ENCODE measurements around the gene TMEM270. TPM values are rescaled to one million over a fixed set of nuclear protein-coding genes. Genes with fewer than 3 reads are reported as not detected.

The TMEM270 gene
- total and polyA plus RNA-seq, 10 of the 15 experiments (the other 5 are each of a cell fraction or from before 2014, with no cell fraction given) = not detected

GRCh38 chr7:73893342-73894101, 32.6 kb downstream of the TMEM270 start:
- no peaks in the 10 kb centered on the region for H3K36me3 ChIP-seq (ENCODE audit: control insufficient read depth in 2 of 2, insufficient read depth in 2 of 2, low read length in 1 of 2)
- FAIRE-seq = no peak
- H3K9ac ChIP-seq (ENCODE audit: control insufficient read depth, insufficient read depth, low read length) = no peak overlapping the region
- H3K9me3 ChIP-seq (replicated peaks; ENCODE audit: control insufficient read depth, insufficient read depth, low read length) = no peaks in the 10 kb centered on the region; the same call in 2 of the 3 replicates
- no peaks in the 10 kb centered on the region for H3K4me1 ChIP-seq (ENCODE audit: control insufficient read depth, insufficient read depth, low read length)
- ChIA-PET SMC1A (ENCODE audit: uncharacterized antibody, unreplicated experiment) (no interaction called here), CTCF (interaction anchor here (0.6 kb wide), 1 partner anchor 43 kb away, joined by 3 read pairs; no protein-coding TSS in a partner anchor), RAD21 (ENCODE audit: unreplicated experiment) (no interaction called here), POLR2A (no interaction called here)
- no peaks in the 10 kb centered on the region for H4K20me1 ChIP-seq (ENCODE audit: control insufficient read depth, insufficient read depth)
- in situ Hi-C loops (cut with MboI) (no loop called here), intact Hi-C loops (cut with micrococcal nuclease; ENCODE audit: unreplicated experiment) (no loop called here)
- DNase-seq (ENCODE audit: low read depth, low spot score) = no peak
- no peak overlapping the region for H3K27ac ChIP-seq (ENCODE audit: control insufficient read depth, insufficient read depth)
- no peak for TF ChIP-seq POLR2AphosphoS2 (IDR thresholded peaks at IDR 0.05; ENCODE audit: low read depth, low read length)
- TF ChIP-seq ASH2L (IDR thresholded peaks at IDR 0.05; ENCODE audit: borderline replicate concordance, low read depth) = no peak
- no peak for TF ChIP-seq KAT2A (conservative IDR thresholded peaks at IDR 0.05; ENCODE audit: control insufficient read depth, low read depth, low read length)
- no peak for TF ChIP-seq MAX (IDR thresholded peaks at IDR 0.05; ENCODE audit: low read depth, low read length)
- no peak for TF ChIP-seq SIX5 (IDR thresholded peaks at IDR 0.05; ENCODE audit: low read depth, low read length, severe bottlenecking)
- TF ChIP-seq BRCA1 (IDR thresholded peaks at IDR 0.05; ENCODE audit: low read depth, low read length) = no peak
- no peak for TF ChIP-seq SREBF1 (IDR thresholded peaks at IDR 0.05; ENCODE audit: low read length)
- no peak for TF ChIP-seq FOS (IDR thresholded peaks at IDR 0.05; ENCODE audit: borderline replicate concordance, extremely low read depth, insufficient read length)
- TF ChIP-seq TCF7 (IDR thresholded peaks at IDR 0.05; ENCODE audit: borderline replicate concordance) = no peak
- no peak for TF ChIP-seq ZSCAN29 (IDR thresholded peaks at IDR 0.05)
- no peak for TF ChIP-seq CEBPB (IDR thresholded peaks at IDR 0.05; ENCODE audit: borderline replicate concordance in 1 of 2, low read depth in 2 of 2, low read length in 2 of 2)
- no peak for TF ChIP-seq SMAD5 (IDR thresholded peaks at IDR 0.05; ENCODE audit: low read depth)
- TF ChIP-seq IRF5 (IDR thresholded peaks at IDR 0.05; ENCODE audit: borderline replicate concordance) = no peak
- no peak for TF ChIP-seq TAF1 (IDR thresholded peaks at IDR 0.05; ENCODE audit: borderline replicate concordance, low read depth, low read length)
- TF ChIP-seq ZZZ3 (IDR thresholded peaks at IDR 0.05; ENCODE audit: control insufficient read depth, insufficient read length, low read depth) = no peak
- no peak for TF ChIP-seq KDM1A (IDR thresholded peaks at IDR 0.05; ENCODE audit: borderline replicate concordance)
- no peak for TF ChIP-seq HDGF (IDR thresholded peaks at IDR 0.05)
- no peak for TF ChIP-seq EED (IDR thresholded peaks at IDR 0.05; ENCODE audit: low read depth)
- no peak overlapping the region for H3K4me2 ChIP-seq (ENCODE audit: control insufficient read depth, insufficient read depth)
- no TSS peak for BruUV-seq (replicated peaks)
- ATAC-seq = no peak
- no peaks in the 10 kb centered on the region for H3K27me3 ChIP-seq (replicated peaks in 1 of 2; ENCODE audit: control insufficient read depth in 2 of 2, insufficient read depth in 2 of 2, low read length in 1 of 2)
- no peaks in the 10 kb centered on the region for H3K79me2 ChIP-seq (ENCODE audit: control insufficient read depth, insufficient read depth, low read length)
- WGBS (ENCODE audit: insufficient coverage, insufficient replicate concordance, low lambda C conversion rate, missing lambda C conversion rate) = 49% methylated on average over 22 of the region's 22 CpGs
- no peak overlapping the region for H3K4me3 ChIP-seq
- no peak overlapping the region for H2AFZ ChIP-seq (ENCODE audit: control insufficient read depth, low read depth, low read length)
